ENCODE results near the gene CBLL1. TPM values are rescaled to one million over a fixed set of nuclear protein-coding genes. Genes with fewer than 3 reads are reported as not detected.

The CBLL1 gene
- total and polyA plus RNA-seq, 2 of the 13 experiments (the other 11 are each of a cell fraction or from before 2014, with no cell fraction given): 8.8 to 10.5 TPM

DNA sequence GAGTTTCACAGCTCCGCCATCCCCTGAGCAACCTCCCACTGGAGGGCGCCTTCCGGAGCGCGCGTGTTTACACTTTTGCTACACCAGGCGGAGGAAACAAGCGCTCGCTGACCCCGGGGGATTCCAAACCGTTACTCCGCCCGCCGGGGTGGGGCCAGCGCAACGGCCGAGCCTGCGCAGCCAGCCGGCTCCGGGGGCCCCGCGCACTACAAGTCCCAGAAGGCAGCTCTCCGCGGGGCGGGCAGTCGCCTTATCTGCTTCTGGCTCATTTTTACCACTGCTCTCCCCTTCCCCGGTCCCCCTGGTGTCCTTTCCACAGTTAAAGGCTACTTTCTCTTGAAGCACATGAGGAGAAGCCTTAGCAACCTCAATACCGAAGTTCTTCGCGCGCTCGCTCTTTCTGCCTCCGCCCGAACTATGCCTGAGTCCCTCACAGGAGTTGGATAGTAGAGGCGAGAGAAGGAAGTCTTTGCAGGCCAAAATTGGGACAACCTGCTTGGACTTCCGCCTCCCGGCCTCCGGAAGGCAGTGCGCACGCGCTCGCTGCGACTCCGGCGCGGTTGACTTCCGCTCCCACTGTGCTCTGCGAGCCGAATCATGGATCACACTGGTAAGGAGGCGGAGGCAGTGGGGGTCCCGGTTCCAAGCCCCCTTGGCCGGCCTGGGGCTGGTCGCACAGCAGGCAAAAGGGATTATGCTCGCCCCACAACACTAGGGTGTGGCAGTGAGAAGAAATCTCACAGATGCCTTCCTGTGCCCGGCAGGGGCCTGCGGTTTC is at the start of gene CBLL1 (continued):
- TF ChIP-seq, protein P1, sequence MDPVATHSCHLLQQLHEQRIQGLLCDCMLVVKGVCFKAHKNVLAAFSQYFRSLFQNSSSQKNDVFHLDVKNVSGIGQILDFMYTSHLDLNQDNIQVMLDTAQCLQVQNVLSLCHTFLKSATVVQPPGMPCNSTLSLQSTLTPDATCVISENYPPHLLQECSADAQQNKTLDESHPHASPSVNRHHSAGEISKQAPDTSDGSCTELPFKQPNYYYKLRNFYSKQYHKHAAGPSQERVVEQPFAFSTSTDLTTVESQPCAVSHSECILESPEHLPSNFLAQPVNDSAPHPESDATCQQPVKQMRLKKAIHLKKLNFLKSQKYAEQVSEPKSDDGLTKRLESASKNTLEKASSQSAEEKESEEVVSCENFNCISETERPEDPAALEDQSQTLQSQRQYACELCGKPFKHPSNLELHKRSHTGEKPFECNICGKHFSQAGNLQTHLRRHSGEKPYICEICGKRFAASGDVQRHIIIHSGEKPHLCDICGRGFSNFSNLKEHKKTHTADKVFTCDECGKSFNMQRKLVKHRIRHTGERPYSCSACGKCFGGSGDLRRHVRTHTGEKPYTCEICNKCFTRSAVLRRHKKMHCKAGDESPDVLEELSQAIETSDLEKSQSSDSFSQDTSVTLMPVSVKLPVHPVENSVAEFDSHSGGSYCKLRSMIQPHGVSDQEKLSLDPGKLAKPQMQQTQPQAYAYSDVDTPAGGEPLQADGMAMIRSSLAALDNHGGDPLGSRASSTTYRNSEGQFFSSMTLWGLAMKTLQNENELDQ (CRISPR knock-in tag; IDR thresholded peaks at IDR 0.05; ENCODE audit: borderline replicate concordance): no peak
- TF ChIP-seq U2AF1 (optimal IDR thresholded peaks at IDR 0.05; ENCODE audit: low read depth, low read length) (peak; percentile 45), ZNF33A (CRISPR knock-in tag; IDR thresholded peaks at IDR 0.05; ENCODE audit: borderline replicate concordance) (no peak; the same call in 1 of the 2 replicates), NR1H2 (CRISPR knock-in tag; IDR thresholded peaks at IDR 0.05; ENCODE audit: borderline replicate concordance, low read depth) (peak; percentile 64; the same call in 1 of the 2 replicates), GTF3A (CRISPR knock-in tag; conservative IDR thresholded peaks at IDR 0.05) (no peak), ZBTB38 (CRISPR knock-in tag; IDR thresholded peaks at IDR 0.05) (no peak), ZNF501 (CRISPR knock-in tag; IDR thresholded peaks at IDR 0.05) (peak; percentile 98), ZNF572 (CRISPR knock-in tag; IDR thresholded peaks at IDR 0.05) (peak; percentile 14), ZNF232 (CRISPR knock-in tag; IDR thresholded peaks at IDR 0.05; ENCODE audit: borderline replicate concordance) (0 out of 2 replicates have a peak, but pooled peaks have one; percentile 59), ZSCAN29 (CRISPR knock-in tag; conservative IDR thresholded peaks at IDR 0.05) (no peak), ZNF570 (CRISPR knock-in tag; IDR thresholded peaks at IDR 0.05; ENCODE audit: borderline replicate concordance) (no peak), ZNF17 (CRISPR knock-in tag; IDR thresholded peaks at IDR 0.05) (no peak), MIER3 (CRISPR knock-in tag; IDR thresholded peaks at IDR 0.05; ENCODE audit: borderline replicate concordance) (0 out of 2 replicates have a peak, but pooled peaks have one; percentile 49), SNRNP70 (IDR thresholded peaks at IDR 0.05; ENCODE audit: low read depth, low read length) (no peak), CREB1 (IDR thresholded peaks at IDR 0.05) (no peak), CREB1 (CRISPR knock-in tag; IDR thresholded peaks at IDR 0.05) (peak; percentile 76), ZNF337 (CRISPR knock-in tag; IDR thresholded peaks at IDR 0.05; ENCODE audit: borderline replicate concordance, low read depth) (no peak), SRSF1 (optimal IDR thresholded peaks at IDR 0.05; ENCODE audit: low read depth, low read length) (no peak), ARNT (IDR thresholded peaks at IDR 0.05) (no peak), ZNF143 (CRISPR knock-in tag; IDR thresholded peaks at IDR 0.05) (peak; percentile 89), SIN3A (IDR thresholded peaks at IDR 0.05; ENCODE audit: borderline replicate concordance, low read depth, low read length) (peak; percentile 29; the same call in 1 of the 2 replicates), ZNF253 (CRISPR knock-in tag; IDR thresholded peaks at IDR 0.05; ENCODE audit: borderline replicate concordance) (no peak; the same call in 1 of the 2 replicates), ZNF335 (CRISPR knock-in tag; IDR thresholded peaks at IDR 0.05) (peak; percentile 95), ZNF562 (CRISPR knock-in tag; IDR thresholded peaks at IDR 0.05; ENCODE audit: borderline replicate concordance) (no peak), ZNF775 (CRISPR knock-in tag; IDR thresholded peaks at IDR 0.05; ENCODE audit: borderline replicate concordance) (no peak)
- TF ChIP-seq, protein P2, sequence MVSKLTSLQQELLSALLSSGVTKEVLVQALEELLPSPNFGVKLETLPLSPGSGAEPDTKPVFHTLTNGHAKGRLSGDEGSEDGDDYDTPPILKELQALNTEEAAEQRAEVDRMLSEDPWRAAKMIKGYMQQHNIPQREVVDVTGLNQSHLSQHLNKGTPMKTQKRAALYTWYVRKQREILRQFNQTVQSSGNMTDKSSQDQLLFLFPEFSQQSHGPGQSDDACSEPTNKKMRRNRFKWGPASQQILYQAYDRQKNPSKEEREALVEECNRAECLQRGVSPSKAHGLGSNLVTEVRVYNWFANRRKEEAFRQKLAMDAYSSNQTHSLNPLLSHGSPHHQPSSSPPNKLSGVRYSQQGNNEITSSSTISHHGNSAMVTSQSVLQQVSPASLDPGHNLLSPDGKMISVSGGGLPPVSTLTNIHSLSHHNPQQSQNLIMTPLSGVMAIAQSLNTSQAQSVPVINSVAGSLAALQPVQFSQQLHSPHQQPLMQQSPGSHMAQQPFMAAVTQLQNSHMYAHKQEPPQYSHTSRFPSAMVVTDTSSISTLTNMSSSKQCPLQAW (CRISPR knock-in tag; IDR thresholded peaks at IDR 0.05): peak; percentile 65; the same call in 1 of the 2 replicates

All from HepG2 (cell line).